ENCODE results near the gene CFAP43.

Gene CFAP43

GRCh38 chr10:104120903-104121484 is 111.2 kb downstream of the CFAP43 start:
- no peak for TF ChIP-seq GATA2 (IDR thresholded peaks at IDR 0.05; ENCODE audit: low read depth, low read length)
- no peak for TF ChIP-seq GATA3 (IDR thresholded peaks at IDR 0.05; ENCODE audit: low read depth, low read length)

GRCh38 chr10:104120512-104120902 is 111.7 kb downstream of the CFAP43 start:
- TF ChIP-seq GATA3 (IDR thresholded peaks at IDR 0.05; ENCODE audit: low read depth, low read length), result no peak
- no peak for TF ChIP-seq GATA2 (IDR thresholded peaks at IDR 0.05; ENCODE audit: low read depth, low read length)

GRCh38 chr10:104119996-104120395 is 112.2 kb downstream of the CFAP43 start:
- TF ChIP-seq GATA2 (IDR thresholded peaks at IDR 0.05; ENCODE audit: low read depth, low read length), result no peak
- TF ChIP-seq GATA3 (IDR thresholded peaks at IDR 0.05; ENCODE audit: low read depth, low read length), result no peak

- TF ChIP-seq GATA3 (IDR thresholded peaks at IDR 0.05; ENCODE audit: low read depth, low read length) (no peak), GATA2 (IDR thresholded peaks at IDR 0.05; ENCODE audit: low read depth, low read length) (no peak)
These were observed 114.3 kb downstream of the CFAP43 start for GRCh38 chr10:104117839-104118323.

GRCh38 chr10:104113376-104113956 is 118.7 kb downstream of the CFAP43 start:
- TF ChIP-seq GATA2 (IDR thresholded peaks at IDR 0.05; ENCODE audit: low read depth, low read length), result no peak
- TF ChIP-seq GATA3 (IDR thresholded peaks at IDR 0.05; ENCODE audit: low read depth, low read length), result no peak

- no peak for TF ChIP-seq GATA3 (IDR thresholded peaks at IDR 0.05; ENCODE audit: low read depth, low read length)
- TF ChIP-seq GATA2 (IDR thresholded peaks at IDR 0.05; ENCODE audit: low read depth, low read length), result no peak
These were observed 122.1 kb downstream of the CFAP43 start for GRCh38 chr10:104109908-104110662.

GRCh38 chr10:104104926-104105325 is 127.2 kb downstream of the CFAP43 start:
- no peak for TF ChIP-seq GATA3 (IDR thresholded peaks at IDR 0.05; ENCODE audit: low read depth, low read length)
- TF ChIP-seq GATA2 (IDR thresholded peaks at IDR 0.05; ENCODE audit: low read depth, low read length), result no peak

GRCh38 chr10:104104418-104104817 is 127.7 kb downstream of the CFAP43 start:
- TF ChIP-seq GATA2 (IDR thresholded peaks at IDR 0.05; ENCODE audit: low read depth, low read length) (no peak), GATA3 (IDR thresholded peaks at IDR 0.05; ENCODE audit: low read depth, low read length) (no peak)

GRCh38 chr10:104103956-104104355 is 128.2 kb downstream of the CFAP43 start:
- TF ChIP-seq GATA3 (IDR thresholded peaks at IDR 0.05; ENCODE audit: low read depth, low read length) (no peak), GATA2 (IDR thresholded peaks at IDR 0.05; ENCODE audit: low read depth, low read length) (no peak)

GRCh38 chr10:104101902-104102301 is 130.3 kb downstream of the CFAP43 start:
- TF ChIP-seq GATA3 (IDR thresholded peaks at IDR 0.05; ENCODE audit: low read depth, low read length) (no peak), GATA2 (IDR thresholded peaks at IDR 0.05; ENCODE audit: low read depth, low read length) (no peak)

- TF ChIP-seq GATA2 (IDR thresholded peaks at IDR 0.05; ENCODE audit: low read depth, low read length) (no peak), GATA3 (IDR thresholded peaks at IDR 0.05; ENCODE audit: low read depth, low read length) (no peak)
These were observed 131.4 kb downstream of the CFAP43 start for GRCh38 chr10:104100795-104101194.

GRCh38 chr10:104099941-104100340 is 132.2 kb downstream of the CFAP43 start:
- TF ChIP-seq GATA3 (IDR thresholded peaks at IDR 0.05; ENCODE audit: low read depth, low read length), result no peak
- no peak for TF ChIP-seq GATA2 (IDR thresholded peaks at IDR 0.05; ENCODE audit: low read depth, low read length)

- TF ChIP-seq GATA2 (IDR thresholded peaks at IDR 0.05; ENCODE audit: low read depth, low read length), result no peak
- TF ChIP-seq GATA3 (IDR thresholded peaks at IDR 0.05; ENCODE audit: low read depth, low read length), result no peak
These were observed 132.9 kb downstream of the CFAP43 start for GRCh38 chr10:104099269-104099668.

GRCh38 chr10:104098358-104098925 is 133.7 kb downstream of the CFAP43 start:
- TF ChIP-seq GATA3 (IDR thresholded peaks at IDR 0.05; ENCODE audit: low read depth, low read length) (no peak), GATA2 (IDR thresholded peaks at IDR 0.05; ENCODE audit: low read depth, low read length) (no peak)
